Neutrophil (primary cell): Measurements from ENCODE around the gene LAS1L.
"Not testable (repeated sequence)": the region's sequence is repeated elsewhere in the genome, so short reads cannot be mapped to it uniquely, and the experiment has no call there.

Source experiments
- H3K27ac ChIP-seq: fragments of 200-600 bp; sonication (generic); 2 replicates; pipeline ENCODE4 v1.5.1; 2016; ENCODE audit warnings: mild to moderate bottlenecking, moderate library complexity
- H3K27me3 ChIP-seq: fragments of 200-600 bp; sonication (generic); 2 replicates; pipeline ENCODE4 v1.6.0; 2016; ENCODE audit warnings: mild to moderate bottlenecking
- H3K36me3 ChIP-seq: fragments of 200-600 bp; sonication (generic); 2 replicates; pipeline ENCODE4 v1.5.1; 2017
- H3K4me1 ChIP-seq, 2 experiments: fragments of 200-600 bp in 1 of 2; sonication (generic) in 1 of 2; 1 replicate in 1 of 2; 2 replicates in 1 of 2; pipeline versions ENCODE4 v1.5.1 to v1.6.1; 2013 to 2016; ENCODE audit warnings: low read depth in 1 of 2, low read length in 1 of 2, mild to moderate bottlenecking in 1 of 2, moderate library complexity in 1 of 2; ENCODE audit not compliant: control insufficient read depth in 1 of 2, insufficient read depth in 1 of 2
- H3K4me3 ChIP-seq, 2 experiments: fragments of 200-600 bp in 1 of 2; sonication (generic) in 1 of 2; 1 replicate in 1 of 2; 2 replicates in 1 of 2; pipeline ENCODE4 v1.5.1; 2013 to 2016; ENCODE audit warnings: low read depth in 1 of 2, low read length in 1 of 2, mild to moderate bottlenecking in 1 of 2, moderate library complexity in 1 of 2
- H3K9me3 ChIP-seq: fragments of 200-600 bp; sonication (generic); 2 replicates; pipeline ENCODE4 v1.5.1; 2016
- TF ChIP-seq, protein P1 (sequence below): fragments of 200-600 bp; sonication (generic); IDR thresholded peaks from 2 replicates; pipeline ENCODE4 v1.5.1; 2016; ENCODE audit warnings: antibody characterized with exemption

The LAS1L gene

GRCh38 chrX:65528293-65528692, 6.3 kb downstream of the LAS1L start:
- no peak overlapping the region for H3K4me3 ChIP-seq
- TF ChIP-seq, protein P1, sequence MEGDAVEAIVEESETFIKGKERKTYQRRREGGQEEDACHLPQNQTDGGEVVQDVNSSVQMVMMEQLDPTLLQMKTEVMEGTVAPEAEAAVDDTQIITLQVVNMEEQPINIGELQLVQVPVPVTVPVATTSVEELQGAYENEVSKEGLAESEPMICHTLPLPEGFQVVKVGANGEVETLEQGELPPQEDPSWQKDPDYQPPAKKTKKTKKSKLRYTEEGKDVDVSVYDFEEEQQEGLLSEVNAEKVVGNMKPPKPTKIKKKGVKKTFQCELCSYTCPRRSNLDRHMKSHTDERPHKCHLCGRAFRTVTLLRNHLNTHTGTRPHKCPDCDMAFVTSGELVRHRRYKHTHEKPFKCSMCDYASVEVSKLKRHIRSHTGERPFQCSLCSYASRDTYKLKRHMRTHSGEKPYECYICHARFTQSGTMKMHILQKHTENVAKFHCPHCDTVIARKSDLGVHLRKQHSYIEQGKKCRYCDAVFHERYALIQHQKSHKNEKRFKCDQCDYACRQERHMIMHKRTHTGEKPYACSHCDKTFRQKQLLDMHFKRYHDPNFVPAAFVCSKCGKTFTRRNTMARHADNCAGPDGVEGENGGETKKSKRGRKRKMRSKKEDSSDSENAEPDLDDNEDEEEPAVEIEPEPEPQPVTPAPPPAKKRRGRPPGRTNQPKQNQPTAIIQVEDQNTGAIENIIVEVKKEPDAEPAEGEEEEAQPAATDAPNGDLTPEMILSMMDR = no peak
- H3K27me3 ChIP-seq = no peaks in the 10 kb centered on the region
- H3K4me1 ChIP-seq = no peaks in the 10 kb centered on the region
- no peaks in the 10 kb centered on the region for H3K9me3 ChIP-seq
- peaks cover 14% of the 10 kb centered on the region for H3K36me3 ChIP-seq
- H3K27ac ChIP-seq = no peak overlapping the region

DNA sequence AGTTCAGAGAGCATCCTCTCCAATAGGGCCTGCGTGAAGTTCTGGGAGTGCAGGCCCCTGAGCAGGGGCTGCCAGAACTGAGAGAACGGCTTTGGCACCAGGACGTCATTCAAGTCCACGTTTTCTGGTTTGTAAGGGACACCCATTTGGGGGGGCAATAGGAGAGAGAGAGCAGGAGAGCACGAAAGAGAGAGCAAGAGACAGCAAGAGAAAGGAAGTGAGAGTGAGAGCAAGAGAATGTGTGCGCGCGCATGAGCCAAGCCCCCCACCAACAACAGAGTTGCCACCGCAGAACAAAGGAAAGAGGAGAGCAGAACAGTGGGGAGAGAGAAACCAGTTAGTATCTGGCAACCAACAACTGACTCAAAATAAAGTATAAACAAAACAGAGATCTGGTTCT, 10.4 kb downstream of the LAS1L start:
- H3K4me1 ChIP-seq = no peaks in the 10 kb centered on the region
- no peak overlapping the region for H3K27ac ChIP-seq
- H3K4me3 ChIP-seq = no peak overlapping the region
- peaks cover 44% of the 10 kb centered on the region for H3K36me3 ChIP-seq
- TF ChIP-seq, protein P1 = no peak
- no peaks in the 10 kb centered on the region for H3K9me3 ChIP-seq
- no peaks in the 10 kb centered on the region for H3K27me3 ChIP-seq

DNA sequence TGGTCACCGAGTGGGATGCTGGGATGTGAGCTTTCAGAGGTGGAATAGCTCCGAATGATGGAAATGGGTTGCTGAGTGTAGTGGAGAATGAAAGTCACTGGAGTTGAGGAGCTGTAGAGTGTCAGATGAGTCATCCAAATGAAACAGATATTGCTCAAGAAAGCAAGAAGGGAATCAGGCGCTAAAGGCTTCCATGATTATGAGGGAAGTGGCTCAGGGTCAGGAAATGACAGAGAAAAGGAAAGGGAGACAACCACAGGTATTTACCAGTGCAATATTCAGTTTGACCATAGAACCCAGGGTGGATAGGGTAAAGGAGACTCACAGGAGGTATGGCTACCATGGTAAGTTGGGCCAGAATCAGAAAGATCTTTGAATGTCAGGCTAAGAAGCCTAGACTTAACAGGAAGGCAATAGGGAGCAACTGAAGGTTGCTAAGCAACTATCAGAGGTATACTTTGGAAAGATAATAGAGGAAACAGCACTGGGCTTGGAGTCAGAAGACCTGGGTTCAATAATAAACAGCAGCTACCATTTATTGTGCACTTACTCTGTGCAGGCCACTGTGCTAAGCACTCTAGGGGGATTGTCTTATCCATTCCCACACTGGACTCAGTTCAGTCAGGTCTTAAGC, 11.7 kb downstream of the LAS1L start:
- Histone ChIP-seq H3K27me3 (no peaks in the 10 kb centered on the region), H3K4me1 (no peaks in the 10 kb centered on the region), H3K27ac (no peak overlapping the region), H3K9me3 (no peaks in the 10 kb centered on the region), H3K4me3 (no peak overlapping the region), H3K36me3 (peaks cover 44% of the 10 kb centered on the region)
- TF ChIP-seq, protein P1 = no peak

- not testable (repeated sequence) for H3K9me3 ChIP-seq, H3K27me3 ChIP-seq, H3K4me1 ChIP-seq, H3K27ac ChIP-seq, H3K4me3 ChIP-seq
- peaks cover 42% of the 10 kb centered on the region for H3K36me3 ChIP-seq
Observed at GRCh38 chrX:65519530-65519929, 15.1 kb downstream of the LAS1L start.

DNA sequence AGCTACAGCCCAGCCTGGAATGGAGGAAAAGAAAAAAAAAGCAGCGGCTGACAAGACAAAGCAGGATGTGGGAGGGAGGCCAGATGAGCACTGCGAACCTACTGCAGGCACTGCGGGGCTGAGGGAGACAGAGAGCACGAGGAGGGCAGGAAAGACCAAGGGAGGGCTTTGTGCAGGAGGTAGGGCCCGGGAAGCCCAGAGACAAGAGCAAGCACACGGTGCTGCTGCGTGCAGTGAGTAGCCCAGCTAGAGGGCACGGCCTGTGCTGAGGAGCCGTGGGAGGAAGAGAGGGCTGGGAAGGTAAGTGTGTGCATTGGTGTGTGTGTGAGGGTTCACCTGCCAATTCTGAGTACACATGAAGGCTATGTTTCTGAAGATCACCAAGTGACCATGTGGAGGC, 15.6 kb downstream of the LAS1L start:
- not testable (repeated sequence) for H3K4me1 ChIP-seq, H3K27ac ChIP-seq, H3K4me3 ChIP-seq, H3K9me3 ChIP-seq, H3K27me3 ChIP-seq
- peaks cover 42% of the 10 kb centered on the region for H3K36me3 ChIP-seq

DNA sequence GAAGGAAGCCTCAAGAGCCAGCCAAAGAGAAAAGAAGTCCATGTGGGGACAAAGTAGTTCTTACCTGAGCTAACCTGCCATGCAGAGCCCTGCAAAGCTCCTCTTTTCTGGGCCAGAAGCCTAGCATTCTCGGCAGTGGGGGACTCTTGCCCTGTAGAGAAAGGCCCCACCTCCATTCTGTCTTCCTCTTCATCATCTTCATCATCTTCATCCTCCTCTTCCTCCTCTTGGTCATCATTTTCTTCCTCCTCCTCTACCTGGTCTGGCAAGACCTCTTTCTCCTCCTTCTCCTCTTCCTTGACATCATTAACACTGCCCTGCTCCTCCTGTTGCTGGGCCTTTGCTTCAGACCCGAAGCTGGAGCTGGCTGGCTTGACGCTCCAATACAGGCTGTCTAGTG, 16.7 kb downstream of the LAS1L start:
- Histone ChIP-seq H3K9me3 (no peaks in the 10 kb centered on the region), H3K36me3 (peaks cover 43% of the 10 kb centered on the region), H3K4me1 (no peaks in the 10 kb centered on the region), H3K27ac (no peak overlapping the region), H3K27me3 (no peaks in the 10 kb centered on the region), H3K4me3 (no peak overlapping the region)
- TF ChIP-seq, protein P1 = no peak

GRCh38 chrX:65516756-65517155, 17.8 kb downstream of the LAS1L start:
- TF ChIP-seq, protein P1 = no peak
- Histone ChIP-seq H3K9me3 (no peaks in the 10 kb centered on the region), H3K36me3 (peaks cover 45% of the 10 kb centered on the region), H3K4me3 (no peak overlapping the region), H3K4me1 (no peaks in the 10 kb centered on the region), H3K27me3 (no peaks in the 10 kb centered on the region), H3K27ac (no peak overlapping the region)
